ENCODE results near the gene PCOLCE2. TPM values are rescaled to one million over a fixed set of nuclear protein-coding genes. Genes with fewer than 3 reads are reported as not detected.

Gene PCOLCE2
- total and polyA plus RNA-seq, 9 donors, result 1.5 to 47.9 (median 3.6) TPM

DNA sequence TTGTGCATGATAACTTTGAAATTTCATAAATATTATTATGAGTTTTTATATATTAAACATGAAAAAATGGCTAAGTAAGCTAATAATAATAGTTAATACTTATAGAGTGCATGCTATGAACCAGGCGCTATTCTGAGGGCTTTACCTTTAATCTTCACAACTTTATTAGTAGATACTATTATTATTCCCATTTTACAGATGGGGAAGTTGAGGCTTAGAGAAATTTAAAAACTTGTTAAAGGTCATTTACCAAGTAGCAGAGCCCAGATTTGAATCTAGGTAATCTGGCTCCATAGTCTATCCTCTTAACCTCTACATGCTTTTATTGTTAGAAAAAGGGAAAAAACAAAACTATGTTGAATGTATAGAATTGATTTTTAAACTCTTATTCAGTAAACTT, 104.7 kb downstream of the PCOLCE2 start:
- H3K4me3 ChIP-seq, result no peak overlapping the region
- intact Hi-C loops (cut with DNase I), result no loop called here
- DNase-seq, result no peak
- no peaks in the 10 kb centered on the region for H3K27me3 ChIP-seq
- no peaks in the 10 kb centered on the region for H3K36me3 ChIP-seq
- no peaks in the 10 kb centered on the region for H3K4me1 ChIP-seq (ENCODE audit: insufficient read depth)
- no peak overlapping the region for H3K27ac ChIP-seq
- TF ChIP-seq, protein P1, sequence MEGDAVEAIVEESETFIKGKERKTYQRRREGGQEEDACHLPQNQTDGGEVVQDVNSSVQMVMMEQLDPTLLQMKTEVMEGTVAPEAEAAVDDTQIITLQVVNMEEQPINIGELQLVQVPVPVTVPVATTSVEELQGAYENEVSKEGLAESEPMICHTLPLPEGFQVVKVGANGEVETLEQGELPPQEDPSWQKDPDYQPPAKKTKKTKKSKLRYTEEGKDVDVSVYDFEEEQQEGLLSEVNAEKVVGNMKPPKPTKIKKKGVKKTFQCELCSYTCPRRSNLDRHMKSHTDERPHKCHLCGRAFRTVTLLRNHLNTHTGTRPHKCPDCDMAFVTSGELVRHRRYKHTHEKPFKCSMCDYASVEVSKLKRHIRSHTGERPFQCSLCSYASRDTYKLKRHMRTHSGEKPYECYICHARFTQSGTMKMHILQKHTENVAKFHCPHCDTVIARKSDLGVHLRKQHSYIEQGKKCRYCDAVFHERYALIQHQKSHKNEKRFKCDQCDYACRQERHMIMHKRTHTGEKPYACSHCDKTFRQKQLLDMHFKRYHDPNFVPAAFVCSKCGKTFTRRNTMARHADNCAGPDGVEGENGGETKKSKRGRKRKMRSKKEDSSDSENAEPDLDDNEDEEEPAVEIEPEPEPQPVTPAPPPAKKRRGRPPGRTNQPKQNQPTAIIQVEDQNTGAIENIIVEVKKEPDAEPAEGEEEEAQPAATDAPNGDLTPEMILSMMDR (IDR thresholded peaks at IDR 0.05), result no peak
- no peak for TF ChIP-seq EP300 (IDR thresholded peaks at IDR 0.05)
- TF ChIP-seq POLR2A (IDR thresholded peaks at IDR 0.05), result no peak
- H3K9me3 ChIP-seq, result peaks cover 0 to 3% of the 10 kb centered on the region in 2 donors
- 41 to 99% (median 53%) methylated on average over 1 of the region's 1 CpG for WGBS, 3 donors

DNA sequence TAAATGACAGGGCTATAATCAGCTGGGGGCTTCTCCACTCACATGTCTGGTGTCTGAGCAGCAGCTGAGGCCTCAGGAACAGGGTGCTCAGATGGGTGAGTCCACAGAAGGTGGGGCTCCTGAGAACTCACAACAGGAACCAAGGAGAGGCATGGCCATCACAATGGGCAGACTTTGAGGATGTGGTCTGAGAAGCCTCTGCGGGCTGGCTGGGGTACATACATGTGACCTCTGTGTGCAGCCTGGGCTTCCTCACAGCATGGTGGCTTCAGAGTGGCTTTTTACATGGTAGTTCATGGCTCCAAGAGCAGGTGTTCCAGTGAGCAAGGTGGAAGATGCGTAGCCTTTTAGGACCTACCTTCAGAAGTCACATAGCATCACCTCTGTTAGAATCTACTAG, 106.3 kb downstream of the PCOLCE2 start:
- Histone ChIP-seq H3K4me3 (no peak overlapping the region), H3K9me3 (peaks cover 0 to 3% of the 10 kb centered on the region in 2 donors), H3K4me1 (ENCODE audit: insufficient read depth) (no peaks in the 10 kb centered on the region), H3K36me3 (no peaks in the 10 kb centered on the region), H3K27me3 (no peaks in the 10 kb centered on the region), H3K27ac (no peak overlapping the region)
- no peak for TF ChIP-seq EP300 (IDR thresholded peaks at IDR 0.05)
- TF ChIP-seq, protein P1 (IDR thresholded peaks at IDR 0.05), result no peak
- no peak for TF ChIP-seq POLR2A (IDR thresholded peaks at IDR 0.05)
- intact Hi-C loops (cut with DNase I), result no loop called here
- 93 to 100% (median 94%) methylated on average over 2 of the region's 2 CpGs for WGBS, 3 donors
- no peak for DNase-seq

DNA sequence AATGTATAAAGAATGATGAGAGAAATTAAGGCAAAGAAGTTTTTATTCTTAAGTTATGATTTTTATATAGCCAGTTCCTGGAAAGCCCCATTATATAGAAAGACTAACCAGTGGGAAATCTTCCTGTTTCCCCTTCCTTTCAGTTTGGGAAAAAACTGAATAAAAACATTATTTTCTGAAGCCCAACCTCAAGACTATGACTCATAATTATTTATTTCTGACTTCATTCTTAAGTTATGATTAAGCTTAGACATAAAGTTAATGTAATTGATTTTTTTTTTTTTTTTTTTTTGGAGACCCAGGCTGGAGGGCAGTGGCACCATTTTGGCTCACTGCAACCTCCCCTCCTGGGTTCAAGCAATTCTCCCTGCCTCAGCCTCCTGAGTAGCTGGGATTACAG, 109.3 kb downstream of the PCOLCE2 start:
- Histone ChIP-seq H3K27ac (no peak overlapping the region), H3K4me3 (no peak overlapping the region), H3K9me3 (peaks cover 0 to 3% of the 10 kb centered on the region in 2 donors), H3K27me3 (no peaks in the 10 kb centered on the region), H3K36me3 (no peaks in the 10 kb centered on the region), H3K4me1 (ENCODE audit: insufficient read depth) (no peaks in the 10 kb centered on the region)
- no peak for TF ChIP-seq EP300 (IDR thresholded peaks at IDR 0.05)
- TF ChIP-seq, protein P1 (IDR thresholded peaks at IDR 0.05), result no peak
- TF ChIP-seq POLR2A (IDR thresholded peaks at IDR 0.05), result no peak
- DNase-seq, result no peak
- intact Hi-C loops (cut with DNase I), result no loop called here

DNA sequence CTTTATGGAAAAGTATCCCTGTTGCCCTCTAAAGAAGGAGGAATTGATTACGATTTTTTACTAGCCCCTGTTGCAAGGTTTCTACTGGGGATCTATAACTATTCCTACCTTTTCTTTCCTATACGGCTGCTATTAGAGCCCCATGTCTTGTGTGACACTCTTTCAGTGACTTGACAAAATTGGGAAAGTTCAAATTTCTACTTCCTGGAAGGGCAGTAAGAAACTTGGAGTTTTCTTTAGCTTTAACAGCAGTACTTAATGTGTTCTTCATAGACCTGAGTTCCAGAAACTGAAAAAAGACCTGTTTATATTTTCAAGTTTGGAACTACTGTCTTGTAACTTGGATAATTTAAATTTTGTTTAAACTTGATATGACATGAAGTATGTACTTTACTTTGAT, 110.3 kb downstream of the PCOLCE2 start:
- no peak for DNase-seq
- no peak for TF ChIP-seq EP300 (IDR thresholded peaks at IDR 0.05)
- TF ChIP-seq POLR2A (IDR thresholded peaks at IDR 0.05), result no peak
- TF ChIP-seq, protein P1 (IDR thresholded peaks at IDR 0.05), result no peak
- H3K27me3 ChIP-seq, result no peaks in the 10 kb centered on the region
- H3K27ac ChIP-seq, result no peak overlapping the region
- H3K4me3 ChIP-seq, result no peak overlapping the region
- H3K4me1 ChIP-seq (ENCODE audit: insufficient read depth), result no peaks in the 10 kb centered on the region
- H3K36me3 ChIP-seq, result no peaks in the 10 kb centered on the region
- intact Hi-C loops (cut with DNase I), result no loop called here
- WGBS, 3 donors, result 85 to 91% (median 90%) methylated on average over 2 of the region's 2 CpGs
- peaks cover 0 to 3% of the 10 kb centered on the region in 2 donors for H3K9me3 ChIP-seq

DNA sequence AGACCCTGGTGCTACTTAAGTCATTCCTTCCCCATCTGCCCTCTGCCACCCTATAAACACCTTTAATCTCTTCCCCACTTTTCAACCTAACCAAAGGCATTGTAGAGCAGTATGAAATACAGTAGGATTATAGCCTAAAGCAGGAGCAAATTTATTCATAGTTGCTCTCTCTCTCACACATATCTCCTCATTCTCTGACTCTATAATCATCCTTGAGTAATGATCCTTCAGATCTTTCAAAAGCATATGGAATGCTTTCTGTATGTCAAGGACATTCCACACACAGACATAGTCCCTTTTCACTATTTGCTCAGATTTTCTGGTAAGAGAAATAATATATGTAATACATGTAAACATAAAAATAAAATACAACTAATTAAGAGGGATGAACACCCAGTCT, 111.0 kb downstream of the PCOLCE2 start:
- no peaks in the 10 kb centered on the region for H3K4me1 ChIP-seq (ENCODE audit: insufficient read depth)
- H3K9me3 ChIP-seq, result peaks cover 0 to 3% of the 10 kb centered on the region in 2 donors
- no peak for TF ChIP-seq EP300 (IDR thresholded peaks at IDR 0.05)
- no peak overlapping the region for H3K27ac ChIP-seq
- no peaks in the 10 kb centered on the region for H3K27me3 ChIP-seq
- no peak overlapping the region for H3K4me3 ChIP-seq
- H3K36me3 ChIP-seq, result no peaks in the 10 kb centered on the region
- no peak for DNase-seq
- intact Hi-C loops (cut with DNase I), result no loop called here

All from ovary (tissue), 9 donors.